ENCODE results near the gene ABCA10.
"Not testable (repeated sequence)": the region's sequence is repeated elsewhere in the genome, so short reads cannot be mapped to it uniquely, and the experiment has no call there.

Gene ABCA10

DNA sequence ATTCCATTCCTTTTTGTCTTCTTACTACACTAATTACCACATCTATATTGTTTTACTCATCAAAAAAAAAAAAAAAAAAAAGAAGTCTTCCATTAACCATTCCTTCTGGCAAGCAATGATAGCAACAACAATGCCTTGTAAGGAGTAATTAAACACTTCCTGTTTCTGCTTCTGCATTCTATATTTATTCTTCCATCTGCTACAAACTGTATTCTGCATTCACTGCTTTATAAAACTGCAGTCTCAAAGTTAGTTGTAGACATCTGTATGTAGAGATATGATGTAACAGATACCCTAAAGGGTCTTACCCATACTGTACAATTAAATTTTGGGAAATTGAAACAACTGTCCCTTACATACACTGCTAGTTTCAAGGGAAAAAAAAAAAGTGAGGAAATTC is 58.2 kb downstream of the ABCA10 start:
- DNase-seq: no peak
- TF ChIP-seq POLR2A (IDR thresholded peaks at IDR 0.05; ENCODE audit: low read length) (no peak), GATA1 (IDR thresholded peaks at IDR 0.05; ENCODE audit: low read depth, low read length) (no peak)

DNA sequence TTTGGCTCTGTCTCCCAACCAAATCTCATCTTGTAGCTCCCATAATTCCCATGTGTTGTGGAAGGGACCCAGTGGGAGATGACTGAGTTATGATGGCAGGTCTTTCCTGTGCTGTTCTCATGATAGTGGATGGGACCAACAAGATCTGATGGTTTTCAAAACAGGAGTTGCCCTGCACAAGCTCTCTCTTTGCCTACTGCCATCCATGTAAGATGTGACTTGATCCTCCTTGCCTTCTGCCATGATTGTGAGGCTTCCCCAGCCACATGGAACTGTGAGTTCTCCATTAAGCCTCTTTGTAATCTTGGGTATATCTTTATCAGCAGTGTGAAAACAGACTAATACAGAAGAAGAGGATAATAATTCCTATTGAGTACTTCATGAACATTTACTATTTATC is 60.0 kb downstream of the ABCA10 start:
- not testable (repeated sequence) for DNase-seq

DNA sequence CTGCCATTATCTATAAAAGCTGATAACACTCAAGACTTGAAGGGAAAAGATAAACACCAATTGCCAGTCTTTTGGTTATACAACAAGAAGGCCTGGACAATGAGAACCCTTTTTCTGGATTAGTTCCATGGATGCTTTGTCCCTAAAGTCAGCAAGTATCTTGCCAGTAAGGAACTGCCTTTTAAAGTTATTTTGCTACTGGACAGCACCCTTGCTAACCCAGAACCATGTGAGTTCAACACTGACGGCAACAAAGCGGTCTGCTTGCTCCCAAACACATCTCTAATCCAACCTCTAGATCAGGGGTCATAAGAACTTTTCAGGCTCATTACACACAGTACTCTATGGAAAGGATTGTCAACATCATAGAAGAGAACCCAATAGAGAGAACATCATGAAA is 61.7 kb downstream of the ABCA10 start:
- no peak for DNase-seq
- TF ChIP-seq GATA1 (IDR thresholded peaks at IDR 0.05; ENCODE audit: low read depth, low read length): no peak
- no peak for TF ChIP-seq POLR2A (IDR thresholded peaks at IDR 0.05; ENCODE audit: low read length)

DNA sequence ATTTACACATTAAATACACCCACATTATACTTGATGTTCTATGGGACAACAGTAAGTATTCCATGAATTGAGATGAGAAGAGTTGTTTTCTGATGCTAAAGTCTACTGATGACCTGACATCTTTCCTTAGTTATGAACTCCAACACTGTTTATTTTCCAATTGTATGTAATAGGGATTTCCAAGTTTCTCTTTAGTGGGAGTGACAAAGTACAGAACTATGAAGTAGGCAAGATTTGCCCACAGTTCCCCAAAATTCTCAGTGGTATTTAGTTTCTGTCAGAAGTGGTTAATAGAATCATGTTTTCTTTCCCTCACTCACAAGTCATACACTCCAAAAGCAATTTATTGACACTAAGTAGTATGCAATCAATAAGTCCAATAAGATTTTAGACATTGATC is 64.4 kb downstream of the ABCA10 start:
- no peak for DNase-seq
- no peak for TF ChIP-seq POLR2A (IDR thresholded peaks at IDR 0.05; ENCODE audit: low read length)
- TF ChIP-seq GATA1 (IDR thresholded peaks at IDR 0.05; ENCODE audit: low read depth, low read length): no peak

DNA sequence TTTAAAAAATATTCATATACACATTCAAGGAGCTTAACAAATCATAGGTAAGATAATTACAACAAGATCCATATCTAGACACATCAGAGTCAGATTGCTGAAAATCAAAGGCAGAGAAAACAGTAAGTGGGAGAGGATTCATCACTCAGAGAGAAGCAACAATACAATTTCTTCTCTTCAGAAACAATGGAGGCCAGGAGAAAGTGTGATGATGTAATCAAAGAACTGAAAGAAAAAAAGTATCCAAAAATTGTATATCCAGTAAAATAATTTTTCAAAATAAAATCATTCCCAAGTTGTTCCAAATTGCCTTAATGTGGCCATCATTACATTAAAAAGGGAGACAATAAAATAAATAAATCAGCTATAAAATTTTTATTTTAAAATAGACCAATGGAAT is 69.2 kb downstream of the ABCA10 start:
- DNase-seq: no peak
- TF ChIP-seq GATA1 (IDR thresholded peaks at IDR 0.05; ENCODE audit: low read depth, low read length) (no peak), POLR2A (IDR thresholded peaks at IDR 0.05; ENCODE audit: low read length) (no peak)

DNA sequence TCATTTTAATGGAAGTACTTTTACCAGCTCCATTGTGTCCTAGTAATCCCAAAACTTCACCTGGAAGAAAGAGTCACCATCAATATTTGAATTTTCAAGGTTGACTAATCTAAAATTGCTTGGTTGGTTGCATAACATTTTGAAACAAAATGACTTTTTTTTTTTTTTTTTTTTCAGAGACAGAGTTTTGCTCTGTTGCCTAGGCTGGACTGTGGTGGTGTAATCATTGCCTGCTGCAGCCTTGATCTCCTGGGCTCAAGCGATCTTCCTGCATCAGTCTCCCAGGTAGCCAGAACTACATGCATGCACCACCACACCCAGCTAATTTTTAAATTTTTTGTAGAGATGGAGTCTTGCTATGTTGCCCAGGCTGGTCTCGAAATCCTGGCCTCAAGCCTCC is 74.4 kb downstream of the ABCA10 start:
- no peak for TF ChIP-seq GATA1 (IDR thresholded peaks at IDR 0.05; ENCODE audit: low read depth, low read length)
- no peak for TF ChIP-seq POLR2A (IDR thresholded peaks at IDR 0.05; ENCODE audit: low read length)
- no peak for DNase-seq

DNA sequence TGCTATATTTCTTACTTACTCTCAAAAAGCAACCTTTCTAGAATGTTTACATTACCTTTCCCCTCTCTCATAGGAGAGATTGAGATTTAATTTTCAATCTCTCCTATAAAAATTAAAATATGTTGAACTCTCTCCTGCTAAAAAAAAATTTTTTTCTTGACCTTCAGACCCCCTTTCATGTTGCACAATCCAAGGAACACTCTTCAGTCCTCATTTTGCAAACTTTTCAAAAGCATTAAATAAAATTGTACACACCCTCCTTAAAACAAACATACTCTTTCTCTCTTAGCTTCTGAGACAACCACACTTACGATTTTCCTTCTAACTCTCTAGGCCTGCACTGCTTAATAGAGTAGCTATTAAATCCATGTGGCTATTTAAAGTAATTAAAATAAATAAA is 78.3 kb downstream of the ABCA10 start:
- TF ChIP-seq POLR2A (IDR thresholded peaks at IDR 0.05; ENCODE audit: low read length) (no peak), GATA1 (IDR thresholded peaks at IDR 0.05; ENCODE audit: low read depth, low read length) (no peak)
- no peak for DNase-seq

DNA sequence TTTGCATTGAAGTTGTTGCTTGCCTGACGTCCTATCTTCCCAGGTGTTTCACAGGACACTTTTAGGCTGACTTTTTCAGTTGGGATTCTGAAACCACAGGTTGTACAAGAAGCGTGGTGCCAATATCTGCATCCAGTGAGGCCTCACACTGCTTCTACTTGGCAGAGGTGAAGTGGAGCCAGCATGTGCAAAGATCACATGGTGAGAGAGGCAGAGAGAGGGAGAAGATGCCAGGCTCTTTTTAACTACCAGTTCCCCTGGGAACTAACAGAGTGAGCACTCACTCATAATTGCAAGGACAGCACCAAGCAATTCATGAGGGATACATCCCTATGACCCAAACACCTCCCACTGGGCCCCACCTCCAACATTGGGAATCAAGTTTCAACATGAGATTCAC is 81.2 kb downstream of the ABCA10 start:
- TF ChIP-seq GATA1 (IDR thresholded peaks at IDR 0.05; ENCODE audit: low read depth, low read length): no peak
- TF ChIP-seq POLR2A (IDR thresholded peaks at IDR 0.05; ENCODE audit: low read length): no peak
- no peak for DNase-seq

DNA sequence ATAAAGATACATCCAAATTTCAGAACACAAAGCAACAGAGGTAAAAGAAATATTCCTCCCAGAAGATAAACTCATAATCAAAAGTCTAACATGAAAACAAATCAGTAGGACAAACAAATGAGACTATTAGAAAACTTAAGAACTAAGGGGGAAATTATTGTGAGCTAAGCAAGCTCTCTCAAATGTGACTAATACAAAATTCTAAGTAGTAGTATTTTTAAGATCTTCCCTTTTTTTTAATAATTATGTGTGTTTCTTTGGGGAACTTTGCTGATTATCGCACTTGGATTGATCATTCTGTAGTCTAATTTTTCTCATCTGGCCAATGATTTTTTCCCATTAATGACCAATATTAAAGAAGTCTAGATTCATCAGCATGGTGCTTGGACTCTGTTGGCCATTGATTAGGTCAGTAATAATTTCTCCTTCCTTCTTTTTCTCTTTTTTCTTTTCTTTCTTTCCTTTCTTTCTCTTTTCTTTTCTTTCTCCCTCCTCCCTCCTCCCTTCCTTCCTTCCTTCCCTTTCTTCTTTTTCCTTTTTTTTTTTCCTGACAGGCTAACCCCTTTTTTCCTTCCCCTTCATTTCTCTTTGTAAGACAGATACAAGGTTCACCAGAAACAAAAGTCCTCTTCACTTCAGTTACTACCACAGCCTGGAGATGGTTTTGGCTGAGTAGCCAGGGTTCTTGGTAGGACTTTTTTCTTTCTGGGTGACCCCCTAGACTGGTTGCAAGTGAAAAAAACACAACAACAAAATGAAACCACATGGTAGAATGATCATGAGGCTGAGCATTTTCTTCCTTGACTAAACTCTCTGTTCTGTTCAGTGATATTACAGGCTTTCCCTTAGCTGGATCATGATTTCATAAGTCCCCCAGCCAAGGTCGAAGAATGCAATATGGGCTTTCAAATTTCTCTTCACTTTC is 84.0 kb downstream of the ABCA10 start:
- no peak for TF ChIP-seq POLR2A (IDR thresholded peaks at IDR 0.05; ENCODE audit: low read length)
- no peak for DNase-seq

DNA sequence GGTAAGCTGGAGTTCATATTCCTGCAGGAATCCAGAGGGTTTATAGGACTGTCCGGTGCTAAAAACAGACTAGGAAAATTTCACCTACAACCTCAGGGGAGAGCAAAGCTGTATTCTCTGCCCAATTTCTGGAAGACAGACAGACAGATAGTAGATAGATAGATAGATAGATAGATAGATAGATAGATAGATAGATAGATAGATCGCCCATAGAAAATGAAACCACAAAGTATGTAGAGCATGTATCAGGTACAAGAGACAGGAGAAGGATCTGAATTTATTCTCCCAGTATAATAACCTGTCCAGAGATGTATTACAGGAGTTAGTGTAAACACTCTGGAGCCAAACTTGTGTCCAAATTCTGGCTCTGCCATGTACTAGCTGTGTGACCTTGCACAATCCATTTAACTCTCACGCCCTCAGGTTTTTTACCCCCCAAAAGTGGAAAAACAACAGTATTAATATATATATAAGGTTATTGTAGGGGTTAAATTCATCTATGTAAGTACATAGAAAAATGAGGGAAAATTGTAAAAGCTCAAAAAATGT is 84.9 kb downstream of the ABCA10 start:
- no peak for DNase-seq
- TF ChIP-seq POLR2A (IDR thresholded peaks at IDR 0.05; ENCODE audit: low read length) (no peak), GATA1 (IDR thresholded peaks at IDR 0.05; ENCODE audit: low read depth, low read length) (no peak)

DNA sequence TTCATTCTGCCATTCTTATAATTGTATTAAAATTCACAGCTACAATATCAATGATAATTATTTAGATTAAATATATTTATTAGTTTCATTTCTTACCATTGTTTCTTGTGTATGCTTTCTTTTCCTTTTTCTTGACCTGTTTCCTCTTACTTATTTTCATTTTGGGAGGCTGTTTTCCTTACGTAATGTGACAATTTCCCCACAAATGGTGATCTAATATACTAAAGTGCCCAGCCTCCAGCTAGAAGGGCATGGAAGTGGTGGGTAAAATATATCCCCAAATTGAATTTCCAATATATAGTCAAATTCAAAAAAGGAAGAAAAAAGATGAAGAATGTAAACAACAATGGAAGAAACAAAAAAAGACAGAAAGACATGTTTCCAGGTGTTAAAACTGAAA is 85.5 kb downstream of the ABCA10 start:
- no peak for DNase-seq
- TF ChIP-seq GATA1 (IDR thresholded peaks at IDR 0.05; ENCODE audit: low read depth, low read length) (no peak), POLR2A (IDR thresholded peaks at IDR 0.05; ENCODE audit: low read length) (no peak)

DNA sequence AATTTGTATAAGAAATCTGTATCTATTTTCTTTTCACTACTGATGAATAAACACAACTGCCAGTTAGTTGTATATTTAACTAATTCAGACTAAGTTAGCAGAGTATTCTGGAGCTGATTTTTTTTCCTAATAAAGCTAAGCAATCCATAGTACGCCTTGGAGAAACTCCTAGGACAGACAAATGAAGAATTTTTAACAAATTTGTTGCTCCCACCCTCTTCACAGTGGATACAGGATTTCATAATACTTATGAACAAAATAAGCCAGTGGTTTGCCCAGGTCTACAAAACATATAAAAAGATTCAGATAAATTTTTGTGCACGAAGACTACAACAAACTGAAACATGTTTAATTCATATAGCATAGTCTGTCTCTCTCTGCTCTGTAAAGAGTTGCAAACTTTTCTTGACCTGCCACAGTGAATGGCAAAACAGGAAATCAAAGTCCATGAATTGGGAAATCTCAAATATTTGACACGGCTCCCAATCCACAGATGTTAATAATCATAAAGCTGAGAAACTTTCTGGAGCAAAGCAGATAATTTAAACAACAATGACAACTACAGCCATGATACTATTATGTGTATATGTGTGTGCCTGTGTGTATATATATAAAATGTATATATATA is 86.3 kb downstream of the ABCA10 start:
- TF ChIP-seq POLR2A (IDR thresholded peaks at IDR 0.05; ENCODE audit: low read length) (no peak), GATA1 (IDR thresholded peaks at IDR 0.05; ENCODE audit: low read depth, low read length) (no peak)
- no peak for DNase-seq

DNA sequence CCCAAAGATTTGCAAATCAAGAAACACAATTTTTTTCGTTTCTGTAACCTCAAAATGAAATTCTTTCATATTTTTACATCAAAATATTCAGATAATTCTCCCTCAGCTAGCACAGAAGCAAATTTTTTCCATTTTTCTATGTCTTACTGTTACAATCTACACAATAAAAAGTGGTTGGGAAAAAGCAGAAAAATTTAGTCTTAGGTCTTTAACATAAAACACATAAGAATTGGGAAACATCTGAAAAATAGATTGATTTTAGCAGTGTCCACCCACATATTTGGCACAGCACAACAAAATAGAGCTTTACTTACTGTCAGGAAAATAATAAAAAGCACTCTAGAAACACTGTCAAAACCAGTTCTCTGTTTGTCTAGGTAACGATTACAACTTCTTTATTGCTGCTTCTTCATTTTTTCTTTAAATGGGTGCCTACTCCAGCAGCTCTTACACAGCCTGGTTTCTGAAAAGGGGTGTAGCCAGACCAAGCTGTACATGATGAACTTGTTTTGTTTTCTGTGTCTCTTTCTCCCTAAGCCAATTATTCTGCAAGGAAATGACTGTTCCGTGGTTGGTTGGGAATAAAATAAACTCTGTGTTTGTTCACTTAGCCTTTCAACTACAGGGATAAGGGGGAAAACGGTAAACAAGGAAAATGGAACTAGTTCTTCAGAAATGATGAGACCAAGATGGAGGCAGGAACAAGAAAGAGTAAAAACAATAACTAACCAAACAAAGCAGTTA is 87.0 kb downstream of the ABCA10 start, which contains the start of gene ABCA6:
Gene ABCA6, minus strand, starts transcription at position 465 of the 744 bp plus-strand sequence. CDS start 1,192 bp downstream, outside the sequence.
- no peak for TF ChIP-seq GATA1 (IDR thresholded peaks at IDR 0.05; ENCODE audit: low read depth, low read length)
- TF ChIP-seq POLR2A (IDR thresholded peaks at IDR 0.05; ENCODE audit: low read length): no peak
- no peak for DNase-seq

DNA sequence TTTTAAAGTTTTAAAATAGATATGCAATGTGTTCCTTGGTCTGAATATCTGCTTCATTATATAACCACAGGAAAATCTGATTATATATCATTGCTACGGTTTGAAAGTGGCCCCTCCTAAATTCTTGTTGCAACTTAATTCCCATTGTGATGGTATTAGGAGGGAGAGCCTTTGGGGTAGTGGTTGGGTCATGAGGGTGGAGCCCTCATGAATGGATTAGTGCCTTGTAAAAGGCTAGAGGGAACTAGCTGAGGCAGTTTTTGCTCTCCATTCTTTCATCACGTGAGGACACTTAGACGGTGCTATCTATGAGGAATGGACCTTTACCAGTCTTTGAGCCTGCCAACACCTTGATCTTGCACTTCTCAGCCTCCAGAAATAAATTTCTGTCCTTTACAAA is 94.5 kb downstream of the ABCA10 start:
- no peak for DNase-seq
- no peak for TF ChIP-seq POLR2A (IDR thresholded peaks at IDR 0.05; ENCODE audit: low read length)
- TF ChIP-seq GATA1 (IDR thresholded peaks at IDR 0.05; ENCODE audit: low read depth, low read length): no peak
